ENCODE data around the gene RTBDN.

The RTBDN gene

GRCh38 chr19:12786952-12787351, 47.4 kb downstream of the RTBDN start:
- H3K4me3 ChIP-seq (ENCODE audit: low read length) = no peak overlapping the region

GRCh38 chr19:12786141-12786870, 48.1 kb downstream of the RTBDN start:
- no peak overlapping the region for H3K4me3 ChIP-seq (ENCODE audit: low read length)
- TF ChIP-seq ZNF274 (IDR thresholded peaks at IDR 0.05; ENCODE audit: low read depth, low read length) = no peak

More at GRCh38 chr19:12786952-12787351, 47.4 kb downstream of the RTBDN start:
- no peak for TF ChIP-seq ZNF274 (IDR thresholded peaks at IDR 0.05; ENCODE audit: low read depth, low read length)

GRCh38 chr19:12785431-12786031, 48.8 kb downstream of the RTBDN start:
- no peak overlapping the region for H3K4me3 ChIP-seq (ENCODE audit: low read length)
- no peak for TF ChIP-seq ZNF274 (IDR thresholded peaks at IDR 0.05; ENCODE audit: low read depth, low read length)

GRCh38 chr19:12784871-12785430, 49.4 kb downstream of the RTBDN start:
- no peak for TF ChIP-seq ZNF274 (IDR thresholded peaks at IDR 0.05; ENCODE audit: low read depth, low read length)
- no peak overlapping the region for H3K4me3 ChIP-seq (ENCODE audit: low read length)

- no peak overlapping the region for H3K4me3 ChIP-seq (ENCODE audit: low read length)
- TF ChIP-seq ZNF274 (IDR thresholded peaks at IDR 0.05; ENCODE audit: low read depth, low read length) = no peak
These were observed 49.9 kb downstream of the RTBDN start for GRCh38 chr19:12784394-12784870.

- no peak for TF ChIP-seq ZNF274 (IDR thresholded peaks at IDR 0.05; ENCODE audit: low read depth, low read length)
- no peak overlapping the region for H3K4me3 ChIP-seq (ENCODE audit: low read length)
These were observed 50.5 kb downstream of the RTBDN start for GRCh38 chr19:12783849-12784393.

- no peak for TF ChIP-seq ZNF274 (IDR thresholded peaks at IDR 0.05; ENCODE audit: low read depth, low read length)
- H3K4me3 ChIP-seq (ENCODE audit: low read length) = no peak overlapping the region; the same call in 1 of the 2 replicates
These were observed 51.0 kb downstream of the RTBDN start for GRCh38 chr19:12783291-12783848.

GRCh38 chr19:12782424-12783290, 51.7 kb downstream of the RTBDN start:
- H3K4me3 ChIP-seq (ENCODE audit: low read length) = peak overlapping the region; percentile 57; the same call in 1 of the 2 replicates
- TF ChIP-seq ZNF274 (IDR thresholded peaks at IDR 0.05; ENCODE audit: low read depth, low read length) = no peak

GRCh38 chr19:12782174-12782423, 52.3 kb downstream of the RTBDN start:
- peak overlapping the region; percentile 57; the same call in 1 of the 2 replicates for H3K4me3 ChIP-seq (ENCODE audit: low read length)
- no peak for TF ChIP-seq ZNF274 (IDR thresholded peaks at IDR 0.05; ENCODE audit: low read depth, low read length)

GRCh38 chr19:12779162-12779993, 55.0 kb downstream of the RTBDN start:
- no peak overlapping the region for H3K4me3 ChIP-seq (ENCODE audit: low read length)
- no peak for TF ChIP-seq ZNF274 (IDR thresholded peaks at IDR 0.05; ENCODE audit: low read depth, low read length)

GRCh38 chr19:12778905-12779161, 55.5 kb downstream of the RTBDN start:
- TF ChIP-seq ZNF274 (IDR thresholded peaks at IDR 0.05; ENCODE audit: low read depth, low read length) = no peak
- no peak overlapping the region; the same call in 1 of the 2 replicates for H3K4me3 ChIP-seq (ENCODE audit: low read length)

GRCh38 chr19:12778017-12778904, 56.1 kb downstream of the RTBDN start:
- H3K4me3 ChIP-seq (ENCODE audit: low read length) = peak overlapping the region; percentile 80
- no peak for TF ChIP-seq ZNF274 (IDR thresholded peaks at IDR 0.05; ENCODE audit: low read depth, low read length)

All from GM08714 (cell line).